HCT116 (cell line): ENCODE data around the gene GLCE.

Source experiments
- EGR1 ChIP-seq: IDR thresholded peaks from 2 replicates; pipeline ENCODE4 v1.6.1; 2012; ENCODE audit warnings: low read depth
- ELF1 ChIP-seq: IDR thresholded peaks from 2 replicates; pipeline ENCODE4 v1.6.1; 2012; ENCODE audit warnings: low read depth, borderline replicate concordance
- EZH2 ChIP-seq: fragments of 200-600 bp; sonication (generic); IDR thresholded peaks from 2 replicates; pipeline ENCODE4 v1.6.1; 2017; ENCODE audit warnings: antibody characterized with exemption, mixed run types
- POLR2AphosphoS5 ChIP-seq: IDR thresholded peaks from 2 replicates; pipeline ENCODE4 v1.6.1; 2011; ENCODE audit warnings: mild to moderate bottlenecking, low read depth, low read length, moderate library complexity
- SP1 ChIP-seq: IDR thresholded peaks from 2 replicates; pipeline ENCODE4 v1.6.1; 2012; ENCODE audit warnings: low read depth
- YY1 ChIP-seq: IDR thresholded peaks from 2 replicates; pipeline ENCODE4 v1.6.1; 2011; ENCODE audit warnings: low read length, low read depth, moderate library complexity, mild to moderate bottlenecking; ENCODE audit not compliant: insufficient replicate concordance; ENCODE audit errors: extremely low read depth
- TF ChIP-seq, protein P1 (sequence below), 3 experiments: fragments of 200-600 bp in 1 of 3; sonication (generic) in 1 of 3; IDR thresholded peaks in 2 of 3; conservative IDR thresholded peaks in 1 of 3; 2 replicates each; pipeline ENCODE4 v1.5.1; 2012 to 2017; ENCODE audit warnings: low read depth in 2 of 3, low read length in 2 of 3, antibody characterized with exemption in 1 of 3, borderline replicate concordance in 1 of 3, control low read depth in 1 of 3, mild to moderate bottlenecking in 1 of 3, mixed read lengths in 1 of 3, mixed run types in 1 of 3, moderate library complexity in 1 of 3; ENCODE audit not compliant: insufficient read depth in 1 of 3

DNA sequence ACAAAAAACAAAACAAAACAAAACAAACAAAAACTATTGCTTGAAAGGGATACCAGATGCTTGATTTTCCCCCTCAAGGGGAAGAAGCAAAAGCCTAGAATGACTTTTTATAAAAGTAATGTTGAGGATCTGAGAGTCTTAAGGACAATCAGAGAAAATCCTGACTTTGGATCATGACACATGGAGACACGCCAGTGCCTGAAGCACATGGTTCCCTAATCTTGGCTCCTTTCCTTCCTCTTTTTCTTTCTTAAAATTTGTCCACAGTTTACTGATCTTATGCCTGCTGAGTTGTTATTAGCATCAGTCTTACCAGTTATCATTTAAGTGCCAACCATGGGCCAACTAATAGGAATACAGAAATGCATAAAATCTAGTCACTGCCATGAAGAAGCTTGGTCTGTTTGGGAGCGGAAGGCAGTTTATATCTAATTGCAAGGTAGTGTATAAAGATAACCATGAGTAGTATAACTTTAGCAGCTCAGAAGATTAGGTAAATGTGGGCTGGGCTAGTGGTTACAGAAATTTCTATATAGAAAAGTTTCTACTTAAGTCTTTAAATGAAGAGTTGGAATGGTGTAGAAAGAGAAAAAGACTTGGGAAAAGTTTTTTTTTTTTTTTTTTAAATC, 6.9 kb downstream of the GLCE start:
- TF ChIP-seq SP1 (no peak), ELF1 (no peak), EGR1 (no peak), YY1 (no peak), POLR2AphosphoS5 (no peak), EZH2 (no peak)
- TF ChIP-seq, protein P1, sequence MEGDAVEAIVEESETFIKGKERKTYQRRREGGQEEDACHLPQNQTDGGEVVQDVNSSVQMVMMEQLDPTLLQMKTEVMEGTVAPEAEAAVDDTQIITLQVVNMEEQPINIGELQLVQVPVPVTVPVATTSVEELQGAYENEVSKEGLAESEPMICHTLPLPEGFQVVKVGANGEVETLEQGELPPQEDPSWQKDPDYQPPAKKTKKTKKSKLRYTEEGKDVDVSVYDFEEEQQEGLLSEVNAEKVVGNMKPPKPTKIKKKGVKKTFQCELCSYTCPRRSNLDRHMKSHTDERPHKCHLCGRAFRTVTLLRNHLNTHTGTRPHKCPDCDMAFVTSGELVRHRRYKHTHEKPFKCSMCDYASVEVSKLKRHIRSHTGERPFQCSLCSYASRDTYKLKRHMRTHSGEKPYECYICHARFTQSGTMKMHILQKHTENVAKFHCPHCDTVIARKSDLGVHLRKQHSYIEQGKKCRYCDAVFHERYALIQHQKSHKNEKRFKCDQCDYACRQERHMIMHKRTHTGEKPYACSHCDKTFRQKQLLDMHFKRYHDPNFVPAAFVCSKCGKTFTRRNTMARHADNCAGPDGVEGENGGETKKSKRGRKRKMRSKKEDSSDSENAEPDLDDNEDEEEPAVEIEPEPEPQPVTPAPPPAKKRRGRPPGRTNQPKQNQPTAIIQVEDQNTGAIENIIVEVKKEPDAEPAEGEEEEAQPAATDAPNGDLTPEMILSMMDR (IDR thresholded peaks at IDR 0.05 in 2 of 3, conservative IDR thresholded peaks at IDR 0.05 in 1 of 3; ENCODE audit: borderline replicate concordance in 1 of 3, insufficient read depth in 1 of 3, low read depth in 2 of 3, low read length in 2 of 3): no peak
